K562 (cell line): ENCODE data around the gene P4HTM.

Source experiments
- CHD2 ChIP-seq: IDR thresholded peaks from 2 replicates; pipeline ENCODE4 v1.6.1; 2011; ENCODE audit warnings: low read depth, low read length
- COPS2 ChIP-seq: fragments of 450-650 bp; conservative IDR thresholded peaks from 2 replicates; pipeline ENCODE4 v1.6.1; 2016; ENCODE audit warnings: mild to moderate bottlenecking, moderate library complexity
- EZH2 ChIP-seq: IDR thresholded peaks from 2 replicates; pipeline ENCODE4 v1.6.1; 2012; ENCODE audit warnings: low read depth, mild to moderate bottlenecking, inconsistent platforms, low read length, borderline replicate concordance
- NR1H2 ChIP-seq: sonication (generic); formaldehyde crosslinking; IDR thresholded peaks from 2 replicates; pipeline ENCODE4 v1.4.0; 2020; ENCODE audit warnings: mild to moderate bottlenecking, missing genetic modification reagents
- PHB2 ChIP-seq: fragments of 450-650 bp; IDR thresholded peaks from 2 replicates; pipeline ENCODE4 v1.6.1; 2017; ENCODE audit warnings: low read depth
- SRF ChIP-seq, 2 experiments: fragments of 250-450, 450-650 bp in 1 of 2; sonication (Bioruptor Pico) in 1 of 2; sonication (generic) in 1 of 2; formaldehyde crosslinking; IDR thresholded peaks; 2 replicates each; pipeline versions ENCODE4 v1.5.0 to v1.5.1; 2020 to 2022; ENCODE audit warnings: mild to moderate bottlenecking in 1 of 2, missing genetic modification reagents in 1 of 2
- TCF7L2 ChIP-seq: fragments of 150-350 bp; IDR thresholded peaks from 2 replicates; pipeline ENCODE4 v1.6.1; 2016; ENCODE audit warnings: low read depth, mild to moderate bottlenecking, low read length, moderate library complexity
- YY1 ChIP-seq, 3 experiments: IDR thresholded peaks; 2 replicates each; pipeline ENCODE4 v1.6.1; 2011; ENCODE audit warnings: low read length in 2 of 3, mild to moderate bottlenecking in 2 of 3, moderate library complexity in 2 of 3, borderline replicate concordance in 1 of 3, control low read depth in 1 of 3, low read depth in 1 of 3; ENCODE audit not compliant: insufficient read depth in 3 of 3, insufficient replicate concordance in 2 of 3, control insufficient read depth in 1 of 3, insufficient read length in 1 of 3; ENCODE audit errors: extremely low read depth in 1 of 3
- ZBTB5 ChIP-seq: fragments of 450-650 bp; IDR thresholded peaks from 2 replicates; pipeline ENCODE4 v1.6.1; 2017; ENCODE audit warnings: antibody characterized with exemption
- ZNF24 ChIP-seq: fragments of 450-650 bp; IDR thresholded peaks from 2 replicates; pipeline ENCODE4 v1.6.1; 2016
- ZNF511 ChIP-seq: sonication (generic); formaldehyde crosslinking; IDR thresholded peaks from 2 replicates; pipeline ENCODE4 v1.8.0; 2022; ENCODE audit warnings: mild to moderate bottlenecking, missing genetic modification reagents
- TF ChIP-seq, protein P1 (sequence below), 2 experiments: fragments of 450-650 bp; IDR thresholded peaks; 2 replicates each; pipeline ENCODE4 v1.6.1; 2016
- TF ChIP-seq, protein P2 (sequence below), 3 experiments: IDR thresholded peaks in 2 of 3; conservative IDR thresholded peaks in 1 of 3; 2 replicates each; pipeline ENCODE4 v1.5.1; 2011 to 2012; ENCODE audit warnings: low read length in 3 of 3, mild to moderate bottlenecking in 3 of 3, control low read depth in 2 of 3, improper control_type of control experiment in 1 of 3, inconsistent platforms in 1 of 3, low read depth in 1 of 3, mixed read lengths in 1 of 3, moderate library complexity in 1 of 3; ENCODE audit not compliant: insufficient read depth in 2 of 3
- TF ChIP-seq, protein P3 (sequence below): IDR thresholded peaks from 3 replicates; pipeline ENCODE4 v1.6.1; 2011; ENCODE audit warnings: borderline replicate concordance, mild to moderate bottlenecking; ENCODE audit not compliant: insufficient read length, insufficient read depth

DNA sequence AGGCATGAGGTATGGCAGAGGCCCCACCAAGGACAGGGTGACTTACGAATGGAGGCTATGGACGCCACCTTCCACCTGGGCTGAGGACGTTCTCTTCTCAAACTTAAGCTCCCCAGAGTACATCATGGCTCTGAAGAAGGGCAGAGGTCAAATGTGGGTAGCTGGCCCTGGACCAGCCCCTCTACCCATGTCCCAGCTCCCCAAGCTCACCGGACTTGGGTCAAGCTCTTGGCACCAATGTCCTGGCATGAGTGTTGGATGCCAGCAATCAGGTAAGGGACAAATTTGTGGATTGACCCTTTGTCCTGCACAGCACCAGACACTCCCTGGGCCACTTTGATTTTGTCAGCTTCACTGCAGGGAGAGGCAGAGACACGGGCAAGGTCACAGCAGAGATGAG is 34.4 kb downstream of the P4HTM start:
- TF ChIP-seq CHD2 (no peak), EZH2 (no peak), COPS2 (no peak), TCF7L2 (no peak), PHB2 (no peak), ZBTB5 (no peak), NR1H2 (CRISPR knock-in tag) (no peak), YY1 (IDR thresholded peaks at IDR 0.05; ENCODE audit: borderline replicate concordance in 1 of 3, control insufficient read depth in 1 of 3, extremely low read depth in 1 of 3, insufficient read depth in 3 of 3, insufficient read length in 1 of 3, insufficient replicate concordance in 2 of 3, low read depth in 1 of 3, low read length in 2 of 3) (no peak), ZNF511 (CRISPR knock-in tag) (no peak), ZNF24 (no peak), SRF (CRISPR knock-in tag; IDR thresholded peaks at IDR 0.05) (no peak)
- TF ChIP-seq, protein P1, sequence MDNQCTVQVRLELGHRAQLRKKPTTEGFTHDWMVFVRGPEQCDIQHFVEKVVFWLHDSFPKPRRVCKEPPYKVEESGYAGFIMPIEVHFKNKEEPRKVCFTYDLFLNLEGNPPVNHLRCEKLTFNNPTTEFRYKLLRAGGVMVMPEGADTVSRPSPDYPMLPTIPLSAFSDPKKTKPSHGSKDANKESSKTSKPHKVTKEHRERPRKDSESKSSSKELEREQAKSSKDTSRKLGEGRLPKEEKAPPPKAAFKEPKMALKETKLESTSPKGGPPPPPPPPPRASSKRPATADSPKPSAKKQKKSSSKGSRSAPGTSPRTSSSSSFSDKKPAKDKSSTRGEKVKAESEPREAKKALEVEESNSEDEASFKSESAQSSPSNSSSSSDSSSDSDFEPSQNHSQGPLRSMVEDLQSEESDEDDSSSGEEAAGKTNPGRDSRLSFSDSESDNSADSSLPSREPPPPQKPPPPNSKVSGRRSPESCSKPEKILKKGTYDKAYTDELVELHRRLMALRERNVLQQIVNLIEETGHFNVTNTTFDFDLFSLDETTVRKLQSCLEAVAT (IDR thresholded peaks at IDR 0.05) = no peak
- TF ChIP-seq, protein P2, sequence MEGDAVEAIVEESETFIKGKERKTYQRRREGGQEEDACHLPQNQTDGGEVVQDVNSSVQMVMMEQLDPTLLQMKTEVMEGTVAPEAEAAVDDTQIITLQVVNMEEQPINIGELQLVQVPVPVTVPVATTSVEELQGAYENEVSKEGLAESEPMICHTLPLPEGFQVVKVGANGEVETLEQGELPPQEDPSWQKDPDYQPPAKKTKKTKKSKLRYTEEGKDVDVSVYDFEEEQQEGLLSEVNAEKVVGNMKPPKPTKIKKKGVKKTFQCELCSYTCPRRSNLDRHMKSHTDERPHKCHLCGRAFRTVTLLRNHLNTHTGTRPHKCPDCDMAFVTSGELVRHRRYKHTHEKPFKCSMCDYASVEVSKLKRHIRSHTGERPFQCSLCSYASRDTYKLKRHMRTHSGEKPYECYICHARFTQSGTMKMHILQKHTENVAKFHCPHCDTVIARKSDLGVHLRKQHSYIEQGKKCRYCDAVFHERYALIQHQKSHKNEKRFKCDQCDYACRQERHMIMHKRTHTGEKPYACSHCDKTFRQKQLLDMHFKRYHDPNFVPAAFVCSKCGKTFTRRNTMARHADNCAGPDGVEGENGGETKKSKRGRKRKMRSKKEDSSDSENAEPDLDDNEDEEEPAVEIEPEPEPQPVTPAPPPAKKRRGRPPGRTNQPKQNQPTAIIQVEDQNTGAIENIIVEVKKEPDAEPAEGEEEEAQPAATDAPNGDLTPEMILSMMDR (IDR thresholded peaks at IDR 0.05 in 2 of 3, conservative IDR thresholded peaks at IDR 0.05 in 1 of 3; ENCODE audit: insufficient read depth in 2 of 3, low read depth in 1 of 3, low read length in 3 of 3) = no peak
- TF ChIP-seq, protein P3, sequence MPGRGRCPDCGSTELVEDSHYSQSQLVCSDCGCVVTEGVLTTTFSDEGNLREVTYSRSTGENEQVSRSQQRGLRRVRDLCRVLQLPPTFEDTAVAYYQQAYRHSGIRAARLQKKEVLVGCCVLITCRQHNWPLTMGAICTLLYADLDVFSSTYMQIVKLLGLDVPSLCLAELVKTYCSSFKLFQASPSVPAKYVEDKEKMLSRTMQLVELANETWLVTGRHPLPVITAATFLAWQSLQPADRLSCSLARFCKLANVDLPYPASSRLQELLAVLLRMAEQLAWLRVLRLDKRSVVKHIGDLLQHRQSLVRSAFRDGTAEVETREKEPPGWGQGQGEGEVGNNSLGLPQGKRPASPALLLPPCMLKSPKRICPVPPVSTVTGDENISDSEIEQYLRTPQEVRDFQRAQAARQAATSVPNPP = no peak
